Gastrocnemius medialis (tissue), 4 donors: Measurements from ENCODE around the gene PDZK1IP1. TPM values are rescaled to one million over a fixed set of nuclear protein-coding genes. Genes with fewer than 3 reads are reported as not detected.

ENCODE experiments used
- ATAC-seq, 2 donors: fragments of 150-250 bp; one replicate each; pipeline ENCODE4 v1.9.1; 2016
- DNase-seq, 2 donors: peaks; one replicate each; pipeline ENCODE4 v3.0.0-alpha.2; 2019
- H3K27ac ChIP-seq, 4 donors: fragments of 200-600 bp; sonication (generic); 1 replicate in 1 of 4; 2 replicates in 3 of 4; pipeline ENCODE4 v1.5.1; 2016 to 2018; ENCODE audit warnings: mild to moderate bottlenecking in 2 of 4, moderate library complexity in 1 of 4
- H3K27me3 ChIP-seq, 3 donors: fragments of 200-600 bp; sonication (generic) in 2 of 3; 1 replicate in 1 of 3; 2 replicates in 2 of 3; pipeline versions ENCODE4 v1.5.1 to v1.6.0; 2016 to 2019; ENCODE audit warnings: mild to moderate bottlenecking in 1 of 3, moderate library complexity in 1 of 3
- H3K36me3 ChIP-seq, 2 donors: fragments of 200-600 bp; sonication (generic) in 1 of 2; one replicate each; pipeline ENCODE4 v1.5.1; 2017 to 2018
- H3K4me1 ChIP-seq, 2 donors: fragments of 200-600 bp; sonication (generic) in 1 of 2; one replicate each; pipeline ENCODE4 v1.5.1; 2016 to 2017; ENCODE audit warnings: mild to moderate bottlenecking in 2 of 2
- H3K4me3 ChIP-seq, 4 donors: fragments of 200-600 bp; sonication (generic) in 3 of 4; 1 replicate in 1 of 4; 2 replicates in 3 of 4; pipeline ENCODE4 v1.5.1; 2016 to 2019; ENCODE audit warnings: mild to moderate bottlenecking in 2 of 4
- H3K9me3 ChIP-seq, 3 donors: fragments of 200-600 bp; sonication (generic) in 2 of 3; 1 replicate in 1 of 3; 2 replicates in 2 of 3; pipeline ENCODE4 v1.5.1; 2016 to 2019
- POLR2A ChIP-seq, 2 donors: fragments of 450-650 bp; IDR thresholded peaks; one replicate each; pipeline ENCODE4 v1.6.1; 2017; ENCODE audit warnings: antibody characterized with exemption in 2 of 2, mild to moderate bottlenecking in 2 of 2, moderate library complexity in 2 of 2
- in situ Hi-C, 4 donors: fragments of 200-750 bp; cut with MboI; loops; one replicate each; pipeline versions ENCODE4 v1.15.0 to v1.8.0; 2017; ENCODE audit warnings: low sequenced_read_pairs in 4 of 4
- intact Hi-C: fragments of 100-400 bp; cut with DNase I; formaldehyde crosslinking; loops from one replicate; pipeline ENCODE4 v1.15.1; 2023; ENCODE audit warnings: low total_unique reads
- total RNA-seq, 4 donors: library from RNA; depleted of rRNA; stranded (reverse); fragments of >200 nt; gene quantifications; one replicate each; pipeline versions ENCODE4 v1.1.0 to v1.2.3, GENCODE V29; 2016
- TF ChIP-seq, protein P1 (sequence below), 5 experiments: fragments of 450-650 bp in 3 of 5; fragments of 200-600 bp in 2 of 5; sonication (generic) in 2 of 5; IDR thresholded peaks in 4 of 5; conservative IDR thresholded peaks in 1 of 5; 1 replicate in 4 of 5; 2 replicates in 1 of 5; pipeline ENCODE4 v1.5.1; 2016 to 2019; ENCODE audit warnings: antibody characterized with exemption in 5 of 5, mild to moderate bottlenecking in 3 of 5, moderate library complexity in 3 of 5

The PDZK1IP1 gene
- total RNA-seq, 4 donors from 2014 or later = 1.8 to 10.9 (median 3.9) TPM; not detected in 1

DNA sequence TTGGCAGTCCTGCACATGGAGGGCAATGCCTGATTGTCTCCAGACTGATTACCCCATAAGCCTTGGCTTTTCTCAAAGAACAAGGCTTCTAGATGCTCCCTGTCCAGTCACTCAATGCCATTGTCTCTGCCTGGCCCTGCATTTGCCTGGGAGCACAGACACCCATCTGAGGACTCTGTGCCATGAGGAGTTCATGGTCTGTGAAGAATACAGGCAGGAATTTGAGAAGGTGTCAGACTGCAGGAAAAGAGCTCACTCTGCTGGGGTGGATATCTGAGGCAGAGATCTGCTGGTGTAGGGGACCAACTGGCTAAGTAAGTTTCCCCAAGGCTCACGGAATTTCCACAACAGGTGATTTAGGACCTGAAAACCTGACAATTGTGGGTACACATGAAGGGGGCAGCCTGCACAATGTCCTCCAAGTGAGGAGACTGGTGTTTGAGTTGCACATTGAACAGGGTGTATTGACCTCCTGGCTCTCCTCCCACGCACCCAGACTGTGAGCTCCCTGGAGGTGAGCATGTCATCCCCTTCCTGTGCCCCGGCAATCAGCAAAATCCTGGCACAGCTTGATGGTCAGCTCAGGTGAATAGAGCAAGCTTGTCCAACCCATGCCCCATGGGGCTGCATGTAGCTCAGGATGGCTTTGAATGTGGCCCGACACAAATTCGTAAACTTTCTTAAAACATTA is 51.8 kb downstream of the PDZK1IP1 start:
- TF ChIP-seq, protein P1, sequence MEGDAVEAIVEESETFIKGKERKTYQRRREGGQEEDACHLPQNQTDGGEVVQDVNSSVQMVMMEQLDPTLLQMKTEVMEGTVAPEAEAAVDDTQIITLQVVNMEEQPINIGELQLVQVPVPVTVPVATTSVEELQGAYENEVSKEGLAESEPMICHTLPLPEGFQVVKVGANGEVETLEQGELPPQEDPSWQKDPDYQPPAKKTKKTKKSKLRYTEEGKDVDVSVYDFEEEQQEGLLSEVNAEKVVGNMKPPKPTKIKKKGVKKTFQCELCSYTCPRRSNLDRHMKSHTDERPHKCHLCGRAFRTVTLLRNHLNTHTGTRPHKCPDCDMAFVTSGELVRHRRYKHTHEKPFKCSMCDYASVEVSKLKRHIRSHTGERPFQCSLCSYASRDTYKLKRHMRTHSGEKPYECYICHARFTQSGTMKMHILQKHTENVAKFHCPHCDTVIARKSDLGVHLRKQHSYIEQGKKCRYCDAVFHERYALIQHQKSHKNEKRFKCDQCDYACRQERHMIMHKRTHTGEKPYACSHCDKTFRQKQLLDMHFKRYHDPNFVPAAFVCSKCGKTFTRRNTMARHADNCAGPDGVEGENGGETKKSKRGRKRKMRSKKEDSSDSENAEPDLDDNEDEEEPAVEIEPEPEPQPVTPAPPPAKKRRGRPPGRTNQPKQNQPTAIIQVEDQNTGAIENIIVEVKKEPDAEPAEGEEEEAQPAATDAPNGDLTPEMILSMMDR (IDR thresholded peaks at IDR 0.05 in 4 of 5, conservative IDR thresholded peaks at IDR 0.05 in 1 of 5) = no peak
- TF ChIP-seq POLR2A (IDR thresholded peaks at IDR 0.05) = no peak
- no peak for DNase-seq
- intact Hi-C loops = no loop called here
- Histone ChIP-seq H3K4me3 (no peak overlapping the region), H3K27me3 (no peaks in the 10 kb centered on the region), H3K36me3 (no peaks in the 10 kb centered on the region), H3K4me1 (no peaks in the 10 kb centered on the region), H3K9me3 (no peaks in the 10 kb centered on the region), H3K27ac (no peak overlapping the region)
- no peak for ATAC-seq
- in situ Hi-C loops = no loop called here

DNA sequence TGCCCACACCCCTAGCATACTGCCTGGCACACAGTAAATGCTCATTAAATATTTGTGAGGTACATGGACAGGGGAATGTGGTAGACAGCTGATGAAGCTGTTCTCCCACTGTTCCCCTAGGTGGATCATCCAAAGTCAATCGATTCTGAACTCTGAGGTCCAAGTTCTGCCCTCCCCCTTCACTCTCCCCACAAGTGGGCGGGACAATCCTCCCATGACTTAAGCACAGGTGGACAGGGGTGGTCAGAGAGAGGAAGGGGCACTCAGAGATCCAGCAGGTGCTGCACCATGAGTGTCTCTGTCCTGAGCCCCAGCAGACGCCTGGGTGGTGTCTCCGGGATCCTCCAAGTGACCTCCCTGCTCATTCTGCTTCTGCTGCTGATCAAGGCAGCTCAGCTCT is 52.6 kb downstream of the PDZK1IP1 start, which contains the start of gene CYP4A22:
TSS of gene CYP4A22 (plus strand) at position 244 of the 400 bp plus-strand sequence. CDS start at position 289, 45 bp downstream.
- DNase-seq (no peak), ATAC-seq (no peak)
- H3K9me3 ChIP-seq = no peaks in the 10 kb centered on the region
- in situ Hi-C loops = no loop called here
- H3K36me3 ChIP-seq = no peaks in the 10 kb centered on the region
- TF ChIP-seq, protein P1 (IDR thresholded peaks at IDR 0.05 in 4 of 5, conservative IDR thresholded peaks at IDR 0.05 in 1 of 5) = no peak
- TF ChIP-seq POLR2A (IDR thresholded peaks at IDR 0.05) = no peak
- H3K27me3 ChIP-seq = no peaks in the 10 kb centered on the region
- H3K4me3 ChIP-seq = no peak within 1 kb of the TSS
- H3K27ac ChIP-seq = no peak within 1 kb of the TSS
- no peaks in the 10 kb centered on the region for H3K4me1 ChIP-seq
- intact Hi-C loops = no loop called here

Other genes with a start within 250 kb of the PDZK1IP1 start
- gene CYP4A11, start 248.6 kb downstream of the PDZK1IP1 start, total RNA-seq = under 1 TPM in 1 of 4 donors, not detected in 3; 0.91 TPM
- 1 to 10 TPM in 3 of 4 donors, under 1 TPM in 1; 0.90 to 3.6 (median 2.6) TPM for gene CYP4X1, start 166.4 kb downstream of the PDZK1IP1 start, total RNA-seq
- 1 to 10 TPM in 1 of 4 donors, under 1 TPM in 3; 0.26 to 2.1 (median 0.55) TPM for gene CYP4Z1, start 122.8 kb downstream of the PDZK1IP1 start, total RNA-seq
- gene CYP4A22, start 52.6 kb downstream of the PDZK1IP1 start, total RNA-seq = under 1 TPM in 3 of 4 donors, not detected in 1; 0.20 to 0.47 (median 0.32) TPM
- gene TAL1, start 42.2 kb upstream of the PDZK1IP1 start, total RNA-seq = 1 to 10 TPM in 1 of 4 donors, under 1 TPM in 3; 0.59 to 1.6 (median 0.70) TPM
- 1 to 10 TPM in 1 of 4 donors, under 1 TPM in 3; 0.33 to 1.1 (median 0.63) TPM for gene STIL, start 124.1 kb upstream of the PDZK1IP1 start, total RNA-seq
- 10 to 100 TPM; 70.7 to 98.7 (median 88.3) TPM for gene CMPK1, start 143.8 kb upstream of the PDZK1IP1 start, total RNA-seq
- not detected for gene FOXE3, start 226.2 kb upstream of the PDZK1IP1 start, total RNA-seq
- gene FOXD2, start 248.0 kb upstream of the PDZK1IP1 start, total RNA-seq = under 1 TPM in 1 of 4 donors, not detected in 3; 0.11 TPM